GM20431 (cell line): ENCODE measurements around the gene SLC20A1.
"Not testable (repeated sequence)": the region's sequence is repeated elsewhere in the genome, so short reads cannot be mapped to it uniquely, and the experiment has no call there.

Source experiments
- in situ Hi-C: fragments of 300-500 bp; cut with MseI, MboI; formaldehyde crosslinking; loops from one replicate; pipeline ENCODE4 v1.15.0; 2020; ENCODE audit warnings: low sequenced_read_pairs; ENCODE audit not compliant: unreplicated experiment

The SLC20A1 gene

DNA sequence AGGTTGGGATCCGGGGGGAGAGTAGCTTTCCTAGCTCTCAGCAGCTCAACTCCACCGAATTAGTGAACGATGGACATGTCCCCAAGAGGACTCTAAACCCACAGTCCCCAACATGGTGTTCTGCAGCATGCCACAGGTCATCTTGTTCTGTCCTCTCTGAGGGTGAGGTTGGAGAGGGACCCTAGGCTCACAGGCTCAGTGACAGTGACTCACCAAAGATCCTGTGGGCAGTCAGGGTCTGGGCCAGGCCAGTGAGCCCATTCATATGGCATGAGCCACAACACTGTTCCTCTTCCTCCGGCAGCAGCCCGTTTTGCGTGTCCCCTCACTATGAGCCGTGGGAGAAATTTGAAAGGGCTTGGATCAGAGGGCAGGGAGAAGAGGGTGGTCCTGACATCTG lies 2.8 kb upstream of the SLC20A1 start:
- in situ Hi-C loops: no loop called here

DNA sequence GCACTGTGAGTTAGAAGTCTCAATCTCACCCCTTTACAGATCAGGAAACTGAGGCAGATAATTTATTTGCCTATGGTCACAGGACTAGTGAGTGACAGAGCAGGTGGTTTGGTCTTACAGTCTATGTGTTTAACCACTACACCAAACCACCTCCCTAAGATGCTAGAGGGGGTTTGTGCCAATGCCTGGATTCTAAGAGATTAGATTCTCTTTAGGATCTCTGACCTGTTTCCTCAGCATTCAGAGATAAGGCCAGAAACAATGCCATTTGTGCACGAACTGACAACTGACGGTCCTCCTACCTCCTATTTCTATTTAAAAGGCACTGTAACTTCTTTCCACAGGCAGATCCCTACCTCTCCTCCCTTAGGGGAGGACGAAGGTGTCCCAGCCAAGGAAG lies 2.3 kb upstream of the SLC20A1 start:
- in situ Hi-C loops: no loop called here

DNA sequence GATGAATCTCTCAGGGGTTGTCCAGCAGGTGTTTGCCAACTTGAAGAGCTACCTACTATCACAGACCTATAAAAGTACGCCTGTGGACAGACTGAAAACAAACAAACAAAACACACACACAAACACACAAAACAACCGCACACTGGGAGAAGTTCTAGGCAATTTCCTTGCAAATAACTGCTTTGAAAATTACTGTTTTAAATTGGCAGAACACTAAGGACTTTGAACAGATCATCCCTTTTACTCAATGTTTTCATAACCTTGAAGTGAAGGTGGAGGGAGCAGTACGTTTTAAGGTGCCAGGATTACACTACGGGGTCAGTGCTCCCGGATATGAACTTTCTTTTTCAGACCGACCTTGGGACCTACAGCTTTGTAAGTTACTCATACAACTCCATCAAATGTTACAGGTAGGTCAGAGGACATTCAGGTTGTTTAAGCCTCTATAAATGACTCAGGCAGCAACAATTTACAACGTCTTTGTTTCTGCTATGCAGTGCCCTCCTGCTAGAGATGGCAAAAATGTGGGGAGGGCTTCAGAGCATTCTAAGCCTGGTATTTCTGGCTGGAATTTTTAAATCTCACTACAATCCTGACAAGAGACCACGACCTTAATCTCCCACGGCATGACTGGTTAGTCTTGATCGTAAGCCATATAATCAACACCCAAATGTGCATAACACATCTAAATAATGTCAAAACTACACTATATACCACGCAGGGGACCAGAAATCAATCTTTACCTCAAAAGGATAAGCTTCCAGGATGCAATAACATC lies 1.4 kb upstream of the SLC20A1 start:
- in situ Hi-C loops: no loop called here

- in situ Hi-C loops: no loop called here
Observed at GRCh38 chr2:112644933-112645309, 818 bp upstream of the SLC20A1 start.

DNA sequence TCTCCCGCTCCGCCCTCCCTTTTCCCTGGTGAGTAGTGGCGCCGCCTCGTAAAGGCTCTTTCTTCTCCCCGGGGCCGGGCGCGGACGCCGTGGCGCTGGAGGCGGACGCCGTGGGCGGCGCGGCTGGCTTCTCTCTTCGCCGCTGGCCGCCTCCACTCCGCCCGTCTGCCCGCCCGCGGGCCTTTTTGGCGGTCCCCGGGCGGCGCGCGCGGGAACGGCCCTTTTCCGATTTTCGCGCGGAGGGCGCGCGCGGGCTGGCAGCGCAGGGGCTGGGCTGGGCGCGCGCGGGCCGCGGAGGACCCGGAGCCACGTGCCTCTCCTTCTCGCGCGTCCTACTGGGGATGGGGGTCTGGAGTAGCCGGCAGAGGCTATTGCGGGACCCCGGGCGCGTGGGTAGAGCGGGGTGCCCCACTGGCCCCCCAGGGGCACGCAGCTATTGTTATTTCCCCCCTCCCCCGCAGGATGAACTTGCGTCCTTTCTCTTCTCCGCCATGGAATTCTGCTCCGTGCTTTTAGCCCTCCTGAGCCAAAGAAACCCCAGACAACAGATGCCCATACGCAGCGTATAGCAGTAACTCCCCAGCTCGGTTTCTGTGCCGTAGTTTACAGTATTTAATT lies 472 bp downstream of the SLC20A1 start:
- in situ Hi-C loops: no loop called here

GRCh38 chr2:112646791-112647689 lies 1.3 kb downstream of the SLC20A1 start:
- in situ Hi-C loops: no loop called here

GRCh38 chr2:112648081-112648480 lies 2.3 kb downstream of the SLC20A1 start:
- in situ Hi-C loops: no loop called here

DNA sequence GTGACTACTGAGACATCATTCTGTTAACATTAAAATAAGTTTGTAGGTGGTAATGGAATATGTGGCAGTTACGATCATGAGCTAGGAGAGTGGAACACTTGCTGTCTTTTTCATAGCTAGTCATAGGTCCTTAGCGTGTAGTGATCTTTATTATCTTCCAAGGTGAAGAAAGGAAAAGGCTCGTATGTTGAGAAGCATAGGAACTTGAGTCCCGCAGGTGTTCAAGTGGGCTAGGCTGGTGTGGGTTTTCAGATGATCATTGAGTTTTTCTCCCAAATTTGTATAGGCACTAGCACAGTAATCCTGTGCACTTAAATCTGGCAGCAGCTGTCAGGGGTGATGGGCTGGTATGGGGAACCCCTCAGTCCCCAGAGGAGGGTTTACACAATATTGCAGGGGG lies 10.9 kb downstream of the SLC20A1 start:
- in situ Hi-C loops: no loop called here

- in situ Hi-C loops: no loop called here
Observed at GRCh38 chr2:112658301-112658700, 12.6 kb downstream of the SLC20A1 start.

DNA sequence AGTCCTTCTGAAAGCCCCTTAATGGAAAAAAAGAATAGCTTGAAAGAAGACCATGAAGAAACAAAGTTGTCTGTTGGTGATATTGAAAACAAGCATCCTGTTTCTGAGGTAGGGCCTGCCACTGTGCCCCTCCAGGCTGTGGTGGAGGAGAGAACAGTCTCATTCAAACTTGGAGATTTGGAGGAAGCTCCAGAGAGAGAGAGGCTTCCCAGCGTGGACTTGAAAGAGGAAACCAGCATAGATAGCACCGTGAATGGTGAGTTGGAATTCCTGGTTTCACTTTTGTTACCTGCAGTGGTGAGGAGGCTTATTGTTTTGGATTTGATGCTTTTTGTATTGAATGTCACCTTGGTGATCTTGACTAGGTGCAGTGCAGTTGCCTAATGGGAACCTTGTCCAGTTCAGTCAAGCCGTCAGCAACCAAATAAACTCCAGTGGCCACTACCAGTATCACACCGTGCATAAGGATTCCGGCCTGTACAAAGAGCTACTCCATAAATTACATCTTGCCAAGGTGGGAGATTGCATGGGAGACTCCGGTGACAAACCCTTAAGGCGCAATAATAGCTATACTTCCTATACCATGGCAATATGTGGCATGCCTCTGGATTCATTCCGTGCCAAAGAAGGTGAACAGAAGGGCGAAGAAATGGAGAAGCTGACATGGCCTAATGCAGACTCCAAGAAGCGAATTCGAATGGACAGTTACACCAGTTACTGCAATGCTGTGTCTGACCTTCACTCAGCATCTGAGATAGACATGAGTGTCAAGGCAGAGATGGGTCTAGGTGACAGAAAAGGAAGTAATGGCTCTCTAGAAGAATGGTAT lies 13.3 kb downstream of the SLC20A1 start:
- in situ Hi-C loops: no loop called here

- in situ Hi-C loops: no loop called here
Observed at GRCh38 chr2:112660138-112660537, 14.4 kb downstream of the SLC20A1 start.

DNA sequence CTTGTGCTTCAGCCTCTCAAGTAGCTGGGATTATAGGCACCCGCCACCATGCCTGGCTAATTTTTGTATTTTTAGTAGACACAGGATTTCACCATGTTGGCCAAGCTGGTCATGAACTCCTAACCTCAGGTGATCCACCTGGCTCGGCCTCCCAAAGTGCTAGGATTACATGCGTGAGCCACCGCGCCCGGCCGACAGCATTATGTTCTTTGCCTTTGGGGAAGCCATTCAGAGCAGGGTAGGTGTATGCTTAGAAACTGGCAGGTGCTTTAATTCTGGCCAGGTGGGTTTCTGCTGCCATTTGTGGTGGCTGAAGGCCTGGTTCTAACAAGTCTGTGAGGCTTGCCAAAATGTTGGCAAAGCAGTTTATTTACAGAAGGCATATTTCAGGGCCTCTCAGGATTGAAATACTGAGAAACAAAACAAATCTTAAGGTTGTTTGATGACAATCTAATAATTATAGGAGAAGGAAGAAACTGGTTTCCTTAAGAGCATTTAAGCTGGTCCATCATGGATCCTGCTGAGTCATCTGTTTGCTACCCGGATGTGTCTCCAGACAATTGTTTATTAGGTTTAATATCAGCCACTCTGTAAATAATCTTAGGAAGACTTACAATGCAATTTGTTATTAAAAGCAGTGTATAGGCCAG lies 16.0 kb downstream of the SLC20A1 start:
- in situ Hi-C loops: no loop called here

DNA sequence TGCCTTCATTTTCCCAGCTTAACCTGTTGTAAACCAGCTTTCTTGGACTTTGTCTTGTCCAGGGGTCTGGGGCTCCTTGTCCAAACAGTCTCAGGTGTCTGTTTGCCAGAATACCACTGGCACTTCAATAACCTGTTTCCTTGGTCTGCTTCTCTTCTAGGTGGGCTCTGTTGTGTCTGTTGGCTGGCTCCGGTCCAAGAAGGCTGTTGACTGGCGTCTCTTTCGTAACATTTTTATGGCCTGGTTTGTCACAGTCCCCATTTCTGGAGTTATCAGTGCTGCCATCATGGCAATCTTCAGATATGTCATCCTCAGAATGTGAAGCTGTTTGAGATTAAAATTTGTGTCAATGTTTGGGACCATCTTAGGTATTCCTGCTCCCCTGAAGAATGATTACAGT lies 17.0 kb downstream of the SLC20A1 start:
- in situ Hi-C loops: no loop called here

DNA sequence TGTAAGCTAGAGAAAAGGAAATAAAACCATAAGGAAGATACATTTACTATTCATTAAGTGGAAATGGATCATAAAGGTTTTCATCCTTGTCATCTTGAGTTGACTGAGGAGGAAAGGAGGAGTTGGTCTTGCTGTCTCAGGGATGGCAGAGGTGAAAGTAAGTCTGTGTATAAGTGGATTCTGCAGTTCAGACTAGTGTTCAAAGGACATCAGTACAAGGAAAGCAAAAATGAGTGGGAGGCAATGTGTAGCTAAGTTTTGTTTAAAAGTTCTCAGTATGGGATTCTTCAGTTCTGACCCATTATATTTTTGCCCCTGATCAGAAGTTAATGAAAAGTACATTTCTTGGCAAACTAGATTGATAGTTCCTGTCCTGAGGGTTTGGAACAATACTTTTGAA lies 18.9 kb downstream of the SLC20A1 start:
- in situ Hi-C loops: no loop called here

- in situ Hi-C loops: no loop called here
Observed at GRCh38 chr2:112665113-112665780, 19.5 kb downstream of the SLC20A1 start.

GRCh38 chr2:112666761-112667122 lies 21.0 kb downstream of the SLC20A1 start:
- in situ Hi-C loops: no loop called here

DNA sequence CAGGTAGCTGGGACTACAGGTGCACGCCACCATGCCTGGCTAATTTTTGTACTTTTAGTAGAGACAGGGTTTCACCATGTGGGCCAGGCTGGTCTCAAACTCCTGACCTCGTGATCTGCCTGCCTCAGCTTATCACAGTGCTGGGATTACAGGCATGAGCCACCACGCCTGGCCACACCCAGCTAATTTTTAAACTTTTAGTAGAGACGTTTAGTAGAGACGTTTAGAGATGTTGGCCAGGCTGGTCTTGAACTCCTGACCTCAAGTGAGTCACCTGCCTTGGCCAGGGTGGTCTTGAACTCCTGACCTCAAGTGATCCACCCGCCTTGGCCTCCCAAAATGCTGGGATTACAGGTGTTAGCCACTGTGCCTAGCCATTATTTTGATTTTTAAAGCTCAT lies 21.8 kb downstream of the SLC20A1 start:
- in situ Hi-C loops: not testable (repeated sequence)

- in situ Hi-C loops: no loop called here
Observed at GRCh38 chr2:112669667-112670066, 23.9 kb downstream of the SLC20A1 start.
